Myometrial cell (primary cell): ENCODE measurements around the gene ZNF182. TPM values are rescaled to one million over a fixed set of nuclear protein-coding genes. Genes with fewer than 3 reads are reported as not detected.

Source experiments
- total RNA-seq: library from RNA; depleted of rRNA; stranded (reverse); fragments of >200 nt; gene quantifications from 2 replicates; pipeline ENCODE4 v1.2.3, GENCODE V29; 2015

ZNF182 gene
- 1.1 and 1.2 TPM in 2 replicates for total RNA-seq

DNA sequence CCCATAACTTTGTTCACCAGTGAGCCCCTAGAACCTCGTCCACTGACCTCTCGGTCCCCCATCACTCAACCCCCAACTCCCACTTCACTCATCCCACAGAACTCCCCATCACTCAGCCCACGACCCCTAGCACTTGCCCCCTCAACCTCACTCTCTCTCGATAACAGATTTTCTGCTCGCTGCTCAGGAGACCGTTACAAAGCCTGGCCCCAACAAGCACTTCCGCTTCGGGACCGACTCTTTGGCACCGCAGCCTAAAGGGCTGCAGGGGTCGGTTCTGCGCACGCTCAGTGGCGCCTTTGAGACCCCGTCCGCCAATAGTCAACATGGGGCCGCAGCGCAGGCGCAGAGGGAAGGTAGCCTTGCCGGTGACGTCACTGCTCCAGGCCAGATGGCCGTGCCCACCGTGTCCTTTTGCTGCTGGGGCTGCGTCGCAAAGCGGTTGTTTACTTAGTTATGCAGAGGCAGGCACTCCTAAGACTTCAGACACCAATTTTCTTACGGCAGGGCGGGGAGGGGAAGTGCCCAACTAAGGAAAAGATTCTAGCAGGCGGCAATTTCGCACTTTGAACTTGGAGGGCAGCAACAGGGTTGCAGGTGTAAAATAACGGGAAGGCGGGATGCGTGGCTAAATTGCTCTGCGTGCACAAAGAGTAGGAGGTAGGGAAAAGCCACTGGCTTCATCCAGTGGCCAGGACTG, at the start of gene ZNF182:
ZNF182 (minus strand) TSS at position 232 of the 700 bp plus-strand sequence. CDS start 1,380 bp downstream, outside the sequence.

DNA sequence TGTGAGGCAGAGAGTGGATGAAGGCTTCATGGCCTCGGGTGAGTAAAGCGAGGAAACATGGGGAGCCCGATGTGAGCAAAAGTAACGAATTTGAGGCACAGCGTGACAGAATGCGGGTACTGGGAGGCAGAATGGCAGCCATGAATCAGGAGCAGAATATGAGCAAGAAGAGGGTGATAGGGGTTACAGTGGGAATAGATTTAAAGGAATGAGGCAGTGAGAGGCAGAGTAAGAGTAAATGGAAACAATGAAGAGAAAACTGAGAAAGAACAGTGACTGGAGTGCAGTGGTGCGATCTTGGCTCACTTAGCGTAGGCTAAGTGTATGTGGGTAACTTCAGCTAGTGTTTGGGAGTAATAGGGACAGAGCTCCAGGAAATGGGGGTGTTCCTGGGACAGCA, 2.9 kb upstream of the ZNF182 start, which contains the start of gene SPACA5:
SPACA5 (plus strand) TSS at position 301 of the 400 bp plus-strand sequence. CDS start 815 bp downstream, outside the sequence.

Other genes starting within 250 kb of the ZNF182 start
- gene ZNF81, start 167.1 kb downstream of the ZNF182 start, total RNA-seq: 1.2 and 2.5 TPM in 2 replicates
- gene SPACA5, start 3.0 kb upstream of the ZNF182 start, total RNA-seq: not detected in 2 replicates
- gene ZNF630, start 67.7 kb upstream of the ZNF182 start, total RNA-seq: 1.4 and 4.8 TPM in 2 replicates
- not detected in 2 replicates for gene SPACA5B, start 126.6 kb upstream of the ZNF182 start, total RNA-seq
- gene SSX5, start 192.8 kb upstream of the ZNF182 start, total RNA-seq: not detected in 2 replicates